Astrocyte (in vitro differentiated cells and primary cell): ENCODE data around the gene EIF3M.

Source experiments
- CTCF ChIP-seq: IDR thresholded peaks from 2 replicates; pipeline ENCODE4 v1.5.1; 2011; ENCODE audit warnings: low read depth, mild to moderate bottlenecking, inconsistent platforms, low read length, moderate library complexity; ENCODE audit not compliant: insufficient read depth
- EZH2 ChIP-seq: IDR thresholded peaks from 2 replicates; pipeline ENCODE4 v1.6.1; 2012; ENCODE audit warnings: mild to moderate bottlenecking, low read length, inconsistent platforms; ENCODE audit not compliant: insufficient read depth

GRCh38 chr11:32567154-32567553 lies 16.5 kb upstream of the EIF3M start:
- no peak for TF ChIP-seq CTCF
- TF ChIP-seq EZH2 = no peak
